H1 (cell line): ENCODE measurements around the gene RELN.

Experiments used
- GTF2F1 ChIP-seq: IDR thresholded peaks from 2 replicates; pipeline ENCODE4 v1.6.1; 2012; ENCODE audit warnings: low read depth, low read length, improper control_type of control experiment, borderline replicate concordance
- JUN ChIP-seq: IDR thresholded peaks from 2 replicates; pipeline ENCODE4 v1.6.1; 2011; ENCODE audit warnings: low read depth, mild to moderate bottlenecking, improper control_type of control experiment, low read length
- MAFK ChIP-seq: IDR thresholded peaks from 2 replicates; pipeline ENCODE4 v1.6.1; 2012; ENCODE audit warnings: low read depth, mild to moderate bottlenecking, improper control_type of control experiment, low read length
- POLR2A ChIP-seq, 2 experiments: IDR thresholded peaks; 1 replicate in 1 of 2; 2 replicates in 1 of 2; pipeline ENCODE4 v1.6.1; 2011; ENCODE audit warnings: low read depth in 2 of 2, low read length in 2 of 2, mild to moderate bottlenecking in 2 of 2; ENCODE audit errors: control extremely low read depth in 1 of 2
- POU5F1 ChIP-seq: IDR thresholded peaks from 2 replicates; pipeline ENCODE4 v1.6.1; 2011; ENCODE audit warnings: low read depth, mild to moderate bottlenecking, low read length, moderate library complexity
- SP1 ChIP-seq: IDR thresholded peaks from 2 replicates; pipeline ENCODE4 v1.6.1; 2011; ENCODE audit warnings: low read depth, low read length
- SUZ12 ChIP-seq: fragments of 200-600 bp; sonication (generic); IDR thresholded peaks from 2 replicates; pipeline ENCODE4 v1.6.1; 2012; ENCODE audit warnings: mild to moderate bottlenecking, inconsistent platforms, low read length, moderate library complexity, mixed read lengths
- YY1 ChIP-seq: IDR thresholded peaks from 2 replicates; pipeline ENCODE4 v1.6.1; 2011; ENCODE audit warnings: low read depth, mild to moderate bottlenecking, low read length
- TF ChIP-seq, protein P1 (sequence below), 3 experiments: IDR thresholded peaks; 1 replicate in 2 of 3; 2 replicates in 1 of 3; pipeline versions ENCODE4 v1.5.1 to v1.6.1; 2011; ENCODE audit warnings: low read length in 3 of 3, mild to moderate bottlenecking in 3 of 3, inconsistent platforms in 2 of 3, low read depth in 1 of 3, moderate library complexity in 1 of 3; ENCODE audit not compliant: insufficient read depth in 1 of 3; ENCODE audit errors: control extremely low read depth in 1 of 3
- TF ChIP-seq, protein P2 (sequence below): IDR thresholded peaks from 2 replicates; pipeline ENCODE4 v1.6.1; 2012; ENCODE audit warnings: inconsistent platforms

DNA sequence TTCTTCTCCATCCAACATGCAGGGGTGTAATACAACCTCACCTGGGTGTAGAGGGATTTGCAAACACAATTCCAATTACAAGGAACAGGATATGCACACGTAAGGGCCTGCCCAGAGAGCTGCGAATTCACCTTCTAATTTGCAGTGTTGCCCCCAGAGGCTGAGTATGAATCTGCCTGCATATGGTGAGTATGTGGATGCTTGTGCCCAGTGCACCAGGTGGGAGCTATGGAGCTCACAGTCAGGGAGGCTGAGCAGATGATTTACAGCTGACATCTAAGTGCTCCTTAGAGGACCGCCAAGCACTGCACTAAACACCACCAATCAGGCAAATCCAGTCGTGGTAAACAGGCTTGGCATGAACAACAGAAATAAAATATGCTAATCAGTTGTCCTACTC, 132.0 kb downstream of the RELN start:
- no peak for TF ChIP-seq YY1
- TF ChIP-seq, protein P1, sequence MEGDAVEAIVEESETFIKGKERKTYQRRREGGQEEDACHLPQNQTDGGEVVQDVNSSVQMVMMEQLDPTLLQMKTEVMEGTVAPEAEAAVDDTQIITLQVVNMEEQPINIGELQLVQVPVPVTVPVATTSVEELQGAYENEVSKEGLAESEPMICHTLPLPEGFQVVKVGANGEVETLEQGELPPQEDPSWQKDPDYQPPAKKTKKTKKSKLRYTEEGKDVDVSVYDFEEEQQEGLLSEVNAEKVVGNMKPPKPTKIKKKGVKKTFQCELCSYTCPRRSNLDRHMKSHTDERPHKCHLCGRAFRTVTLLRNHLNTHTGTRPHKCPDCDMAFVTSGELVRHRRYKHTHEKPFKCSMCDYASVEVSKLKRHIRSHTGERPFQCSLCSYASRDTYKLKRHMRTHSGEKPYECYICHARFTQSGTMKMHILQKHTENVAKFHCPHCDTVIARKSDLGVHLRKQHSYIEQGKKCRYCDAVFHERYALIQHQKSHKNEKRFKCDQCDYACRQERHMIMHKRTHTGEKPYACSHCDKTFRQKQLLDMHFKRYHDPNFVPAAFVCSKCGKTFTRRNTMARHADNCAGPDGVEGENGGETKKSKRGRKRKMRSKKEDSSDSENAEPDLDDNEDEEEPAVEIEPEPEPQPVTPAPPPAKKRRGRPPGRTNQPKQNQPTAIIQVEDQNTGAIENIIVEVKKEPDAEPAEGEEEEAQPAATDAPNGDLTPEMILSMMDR (IDR thresholded peaks at IDR 0.05; ENCODE audit: control extremely low read depth in 1 of 3, insufficient read depth in 1 of 3, low read depth in 1 of 3, low read length in 3 of 3), result peak; percentile 4 to 55 (median 5); a peak in 2 of 4 replicates
- TF ChIP-seq, protein P2, sequence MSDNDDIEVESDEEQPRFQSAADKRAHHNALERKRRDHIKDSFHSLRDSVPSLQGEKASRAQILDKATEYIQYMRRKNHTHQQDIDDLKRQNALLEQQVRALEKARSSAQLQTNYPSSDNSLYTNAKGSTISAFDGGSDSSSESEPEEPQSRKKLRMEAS, result no peak
- no peak for TF ChIP-seq POU5F1
- no peak for TF ChIP-seq MAFK
- no peak for TF ChIP-seq POLR2A (IDR thresholded peaks at IDR 0.05; ENCODE audit: control extremely low read depth in 1 of 2, low read depth in 2 of 2, low read length in 2 of 2)
- no peak for TF ChIP-seq GTF2F1
- TF ChIP-seq JUN, result no peak
- no peak for TF ChIP-seq SUZ12
- TF ChIP-seq SP1, result no peak
